ENCODE measurements around the gene KLK5. TPM values are rescaled to one million over a fixed set of nuclear protein-coding genes. Genes with fewer than 3 reads are reported as not detected.
"Not testable (repeated sequence)": the region's sequence is repeated elsewhere in the genome, so short reads cannot be mapped to it uniquely, and the experiment has no call there.

The KLK5 gene, protein sequence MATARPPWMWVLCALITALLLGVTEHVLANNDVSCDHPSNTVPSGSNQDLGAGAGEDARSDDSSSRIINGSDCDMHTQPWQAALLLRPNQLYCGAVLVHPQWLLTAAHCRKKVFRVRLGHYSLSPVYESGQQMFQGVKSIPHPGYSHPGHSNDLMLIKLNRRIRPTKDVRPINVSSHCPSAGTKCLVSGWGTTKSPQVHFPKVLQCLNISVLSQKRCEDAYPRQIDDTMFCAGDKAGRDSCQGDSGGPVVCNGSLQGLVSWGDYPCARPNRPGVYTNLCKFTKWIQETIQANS
- total RNA-seq = not detected in 2 replicates

DNA sequence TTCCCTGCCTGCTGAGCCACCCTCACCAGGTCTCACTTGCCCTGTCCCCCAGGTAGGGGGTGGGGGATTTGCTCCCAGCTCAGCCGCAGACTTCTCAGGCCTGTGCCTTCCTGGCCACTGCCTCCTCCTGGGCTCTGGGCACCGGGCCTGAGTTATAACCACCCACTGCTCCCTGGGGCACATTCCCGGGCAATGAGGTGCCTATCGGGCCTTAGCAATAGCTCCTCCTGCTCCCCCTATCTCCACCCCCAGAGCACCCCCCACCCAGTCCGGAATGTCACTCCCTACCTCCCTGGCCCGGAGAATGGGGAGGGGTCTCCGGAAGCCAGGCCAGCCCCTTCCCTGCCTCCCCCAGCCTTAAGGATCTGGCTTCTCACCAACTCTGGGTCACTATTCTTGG is at the start of gene KLK5:
TSS of gene KLK5 (minus strand) at position 129 of the 400 bp plus-strand sequence. CDS start 381 bp downstream, outside the sequence.
- no peak within 1 kb of the TSS for H3K4me3 Mint-ChIP-seq
- peaks cover 4% of the 10 kb centered on the region for H3K27me3 Mint-ChIP-seq
- H3K4me1 Mint-ChIP-seq = no peaks in the 10 kb centered on the region
- no peaks in the 10 kb centered on the region for H3K9me3 Mint-ChIP-seq
- intact Hi-C loops (cut with micrococcal nuclease) = no loop called here
- no peak within 1 kb of the TSS for H3K27ac Mint-ChIP-seq
- DNase-seq = no peak
- H3K36me3 Mint-ChIP-seq (ENCODE audit: low read depth) = no peaks in the 10 kb centered on the region

GRCh38 chr19:51002089-51002532 is 49.3 kb upstream of the KLK5 start:
- intact Hi-C loops (cut with micrococcal nuclease) = no loop called here
- H3K27me3 Mint-ChIP-seq = peaks cover 6% of the 10 kb centered on the region
- H3K36me3 Mint-ChIP-seq (ENCODE audit: low read depth) = no peaks in the 10 kb centered on the region
- no peaks in the 10 kb centered on the region for H3K4me1 Mint-ChIP-seq
- H3K9me3 Mint-ChIP-seq = no peaks in the 10 kb centered on the region
- no peak overlapping the region for H3K4me3 Mint-ChIP-seq
- no peak for DNase-seq
- H3K27ac Mint-ChIP-seq = no peak overlapping the region

- H3K27ac Mint-ChIP-seq = no peak within 1 kb of the TSS
- no peaks in the 10 kb centered on the region for H3K9me3 Mint-ChIP-seq
- H3K36me3 Mint-ChIP-seq (ENCODE audit: low read depth) = no peaks in the 10 kb centered on the region
- no peak within 1 kb of the TSS for H3K4me3 Mint-ChIP-seq
- no peak for DNase-seq
- intact Hi-C loops (cut with micrococcal nuclease) = no loop called here
- peaks cover 6% of the 10 kb centered on the region for H3K27me3 Mint-ChIP-seq
- H3K4me1 Mint-ChIP-seq = no peaks in the 10 kb centered on the region
Observed at GRCh38 chr19:51001515-51001914, 48.7 kb upstream of the KLK5 start, which contains the start of gene KLK8. TSS of gene KLK8 (minus strand) at chr19:51001604. CDS start at chr19:51001167, 437 bp downstream.

GRCh38 chr19:51000981-51001380 is 48.1 kb upstream of the KLK5 start:
- no peak for DNase-seq
- peaks cover 6% of the 10 kb centered on the region for H3K27me3 Mint-ChIP-seq

GRCh38 chr19:51000426-51000825 is 47.6 kb upstream of the KLK5 start:
- Mint-ChIP-seq H3K4me1 (no peaks in the 10 kb centered on the region), H3K27ac (no peak overlapping the region), H3K36me3 (ENCODE audit: low read depth) (no peaks in the 10 kb centered on the region), H3K9me3 (no peaks in the 10 kb centered on the region), H3K27me3 (peaks cover 6% of the 10 kb centered on the region), H3K4me3 (no peak overlapping the region)
- no peak for DNase-seq
- intact Hi-C loops (cut with micrococcal nuclease) = no loop called here

More at GRCh38 chr19:51000981-51001380, 48.1 kb upstream of the KLK5 start:
- Mint-ChIP-seq H3K4me3 (no peak overlapping the region), H3K4me1 (no peaks in the 10 kb centered on the region), H3K9me3 (no peaks in the 10 kb centered on the region), H3K27ac (no peak overlapping the region), H3K36me3 (ENCODE audit: low read depth) (no peaks in the 10 kb centered on the region)
- intact Hi-C loops (cut with micrococcal nuclease) = no loop called here

DNA sequence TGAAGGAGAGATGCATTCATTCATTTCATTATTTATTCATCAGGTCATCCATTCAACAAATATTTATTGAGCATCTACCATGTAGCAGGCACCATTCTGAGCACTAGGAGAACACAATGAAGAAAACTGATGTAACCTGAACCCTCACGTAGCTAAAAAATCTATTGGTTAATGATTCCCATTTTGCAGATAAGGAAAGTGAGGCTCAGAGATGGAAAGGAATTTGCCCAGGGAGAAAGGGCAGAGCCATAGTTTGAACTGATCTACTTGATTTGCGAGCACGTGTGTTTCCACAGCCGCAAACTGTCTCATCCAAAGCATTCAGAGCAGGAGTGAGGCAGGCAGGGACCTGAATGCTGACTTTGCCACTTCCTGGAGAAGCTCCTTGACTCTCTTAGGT is 45.8 kb upstream of the KLK5 start:
- Mint-ChIP-seq H3K27me3 (peaks cover 6% of the 10 kb centered on the region), H3K9me3 (no peaks in the 10 kb centered on the region), H3K4me3 (no peak overlapping the region), H3K27ac (no peak overlapping the region), H3K4me1 (no peaks in the 10 kb centered on the region), H3K36me3 (ENCODE audit: low read depth) (no peaks in the 10 kb centered on the region)
- intact Hi-C loops (cut with micrococcal nuclease) = no loop called here
- DNase-seq = no peak

DNA sequence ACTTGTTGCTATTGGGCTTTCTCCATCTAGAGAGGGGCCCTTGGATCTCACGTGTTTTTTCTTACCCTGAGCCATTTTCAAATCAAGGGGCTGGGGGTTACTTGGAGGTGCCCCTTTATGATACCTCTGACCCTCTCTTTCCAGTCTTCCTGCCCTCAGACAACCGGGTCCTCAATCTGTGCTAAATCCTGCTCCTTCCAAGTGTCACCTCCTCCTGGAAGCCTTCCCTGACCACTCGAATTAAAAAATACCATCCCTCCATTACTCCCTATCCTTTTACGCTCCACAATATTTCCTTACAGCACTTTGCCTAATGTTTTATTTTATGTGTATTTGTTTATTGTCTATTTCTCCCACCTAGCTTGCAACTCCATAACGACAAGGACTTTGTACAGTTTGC is 45.2 kb upstream of the KLK5 start:
- Mint-ChIP-seq H3K27ac (no peak overlapping the region), H3K36me3 (ENCODE audit: low read depth) (no peaks in the 10 kb centered on the region), H3K27me3 (peaks cover 6% of the 10 kb centered on the region), H3K4me3 (no peak overlapping the region), H3K4me1 (no peaks in the 10 kb centered on the region), H3K9me3 (no peaks in the 10 kb centered on the region)
- intact Hi-C loops (cut with micrococcal nuclease) = no loop called here
- DNase-seq = no peak

GRCh38 chr19:50994129-50994528 is 41.3 kb upstream of the KLK5 start:
- Mint-ChIP-seq H3K4me3 (no peak overlapping the region), H3K27me3 (peaks cover 2% of the 10 kb centered on the region), H3K9me3 (no peaks in the 10 kb centered on the region), H3K36me3 (ENCODE audit: low read depth) (no peaks in the 10 kb centered on the region), H3K4me1 (no peaks in the 10 kb centered on the region), H3K27ac (no peak overlapping the region)
- DNase-seq = no peak
- intact Hi-C loops (cut with micrococcal nuclease) = no loop called here

DNA sequence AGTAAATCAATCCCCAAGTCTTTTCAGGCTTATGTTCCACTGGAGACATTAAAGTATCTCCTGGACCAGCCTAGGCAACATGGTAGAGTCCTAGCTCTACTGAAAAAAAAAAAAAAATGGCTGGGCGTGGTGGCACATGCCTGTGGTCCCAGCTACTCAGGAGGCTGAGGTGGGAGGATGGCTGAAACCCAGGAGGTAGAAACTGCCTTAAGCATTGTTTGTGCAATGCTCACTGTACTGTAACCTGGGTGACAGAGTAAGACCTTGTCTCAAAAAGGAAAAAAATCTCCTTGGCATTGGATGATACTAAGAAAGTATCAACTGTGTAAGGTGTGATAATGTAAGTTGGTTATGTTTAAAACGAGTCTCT is 39.8 kb upstream of the KLK5 start:
- H3K4me3 Mint-ChIP-seq = no peak overlapping the region
- H3K9me3 Mint-ChIP-seq = no peaks in the 10 kb centered on the region
- H3K27ac Mint-ChIP-seq = no peak overlapping the region
- peaks cover 2% of the 10 kb centered on the region for H3K27me3 Mint-ChIP-seq
- intact Hi-C loops (cut with micrococcal nuclease) = no loop called here
- H3K4me1 Mint-ChIP-seq = no peaks in the 10 kb centered on the region
- no peak for DNase-seq
- H3K36me3 Mint-ChIP-seq (ENCODE audit: low read depth) = no peaks in the 10 kb centered on the region

- H3K4me1 Mint-ChIP-seq; H3K27ac Mint-ChIP-seq; H3K9me3 Mint-ChIP-seq; DNase-seq; intact Hi-C loops (cut with micrococcal nuclease); H3K36me3 Mint-ChIP-seq (ENCODE audit: low read depth); H3K4me3 Mint-ChIP-seq: not testable (repeated sequence)
- peaks cover 18% of the 10 kb centered on the region for H3K27me3 Mint-ChIP-seq
Observed at GRCh38 chr19:50984416-50984815, 31.6 kb upstream of the KLK5 start.

- Mint-ChIP-seq H3K36me3 (ENCODE audit: low read depth) (no peaks in the 10 kb centered on the region), H3K27ac (no peak within 1 kb of the TSS), H3K9me3 (no peaks in the 10 kb centered on the region), H3K27me3 (peaks cover 20% of the 10 kb centered on the region), H3K4me1 (no peaks in the 10 kb centered on the region), H3K4me3 (no peak within 1 kb of the TSS)
- intact Hi-C loops (cut with micrococcal nuclease) = no loop called here
- DNase-seq = no peak
Observed at GRCh38 chr19:50983625-50984292, 30.9 kb upstream of the KLK5 start, which contains the start of gene KLK7. TSS of gene KLK7 (minus strand) at chr19:50983917. CDS start at chr19:50982399, 1,518 bp downstream.

- Mint-ChIP-seq H3K4me1 (no peaks in the 10 kb centered on the region), H3K27me3 (peaks cover 20% of the 10 kb centered on the region), H3K9me3 (no peaks in the 10 kb centered on the region), H3K27ac (no peak overlapping the region), H3K4me3 (no peak overlapping the region), H3K36me3 (ENCODE audit: low read depth) (no peaks in the 10 kb centered on the region)
- DNase-seq = no peak
- intact Hi-C loops (cut with micrococcal nuclease) = no loop called here
Observed at GRCh38 chr19:50982186-50982585, 29.3 kb upstream of the KLK5 start.

DNA sequence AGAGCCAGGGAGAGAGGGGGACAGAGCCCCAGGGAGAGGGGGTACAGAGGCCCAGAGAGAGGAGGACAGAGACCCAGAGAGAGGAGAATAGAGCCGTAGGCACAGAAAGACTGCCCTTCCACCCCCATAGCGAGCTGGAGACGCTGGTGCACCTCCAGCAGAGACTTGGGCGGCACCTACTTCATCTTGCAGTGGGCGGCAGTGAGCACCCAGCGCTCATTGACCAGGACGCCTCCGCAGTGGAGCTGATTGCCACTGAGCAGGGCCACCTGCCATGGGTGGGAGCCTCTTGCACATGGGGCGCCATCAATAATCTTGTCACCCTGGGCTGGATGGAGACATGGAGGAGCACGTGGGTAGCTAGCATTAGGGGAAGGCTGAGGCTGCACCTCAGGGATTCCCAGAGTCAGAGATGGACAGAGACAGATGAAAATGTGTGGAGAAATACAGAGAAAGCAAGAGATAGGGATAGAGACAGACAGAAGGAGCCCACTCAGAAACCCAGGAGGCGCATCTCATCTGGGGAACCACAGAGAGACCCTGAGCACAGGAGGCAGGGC is 28.8 kb upstream of the KLK5 start:
- no peak overlapping the region for H3K4me3 Mint-ChIP-seq
- intact Hi-C loops (cut with micrococcal nuclease) = no loop called here
- DNase-seq = no peak
- H3K4me1 Mint-ChIP-seq = no peaks in the 10 kb centered on the region
- H3K36me3 Mint-ChIP-seq (ENCODE audit: low read depth) = no peaks in the 10 kb centered on the region
- H3K27me3 Mint-ChIP-seq = peaks cover 20% of the 10 kb centered on the region
- no peaks in the 10 kb centered on the region for H3K9me3 Mint-ChIP-seq
- no peak overlapping the region for H3K27ac Mint-ChIP-seq

DNA sequence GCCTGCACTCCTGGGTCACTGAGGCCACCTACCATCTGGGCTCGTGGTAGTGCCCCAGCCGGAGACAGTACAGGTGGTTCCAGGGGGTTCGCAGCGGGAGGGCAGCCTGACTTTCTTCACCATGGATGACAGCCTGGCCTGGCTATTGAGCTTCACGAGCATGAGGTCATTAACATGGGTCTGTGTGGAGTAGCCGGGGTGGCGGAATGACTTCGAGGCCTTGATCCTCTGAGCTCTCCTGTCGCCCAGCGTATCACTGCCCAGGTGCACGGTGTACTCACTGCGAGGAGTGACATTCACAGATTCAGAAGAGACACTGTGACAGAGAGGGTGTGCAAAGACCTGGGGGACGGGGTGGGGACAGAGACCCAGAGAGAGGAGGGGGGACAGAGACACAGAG is 27.4 kb upstream of the KLK5 start:
- intact Hi-C loops (cut with micrococcal nuclease) = no loop called here
- Mint-ChIP-seq H3K27ac (no peak overlapping the region), H3K9me3 (no peaks in the 10 kb centered on the region), H3K4me1 (no peaks in the 10 kb centered on the region), H3K27me3 (peaks cover 17% of the 10 kb centered on the region), H3K4me3 (no peak overlapping the region), H3K36me3 (ENCODE audit: low read depth) (no peaks in the 10 kb centered on the region)
- no peak for DNase-seq
